KMS-11 (cell line): ENCODE results near the gene MIPOL1.

ENCODE experiments used
- H2AFZ ChIP-seq: fragments of 200-600 bp; sonication (generic); 2 replicates; pipeline ENCODE4 v1.6.1; 2016; ENCODE audit warnings: antibody characterized with exemption, mixed run types, low read depth
- H3K27ac ChIP-seq: fragments of 200-600 bp; sonication (generic); 2 replicates; pipeline ENCODE4 v1.6.1; 2016; ENCODE audit warnings: mild to moderate bottlenecking, mixed run types
- H3K27me3 ChIP-seq: fragments of 200-600 bp; sonication (generic); 2 replicates; pipeline ENCODE4 v1.6.1; 2017; ENCODE audit warnings: mild to moderate bottlenecking, low read depth, mixed run types, moderate library complexity; ENCODE audit not compliant: insufficient read depth
- H3K36me3 ChIP-seq: fragments of 200-600 bp; sonication (generic); 2 replicates; pipeline ENCODE4 v1.6.1; 2017; ENCODE audit warnings: mild to moderate bottlenecking, mixed run types; ENCODE audit not compliant: insufficient read depth
- H3K4me1 ChIP-seq: fragments of 200-600 bp; sonication (generic); 2 replicates; pipeline ENCODE4 v1.6.1; 2016; ENCODE audit warnings: mild to moderate bottlenecking, low read depth, mixed run types; ENCODE audit not compliant: poor library complexity, severe bottlenecking
- H3K4me2 ChIP-seq: fragments of 200-600 bp; sonication (generic); 2 replicates; pipeline ENCODE4 v1.7.0; 2016; ENCODE audit warnings: mild to moderate bottlenecking, mixed run types
- H3K4me3 ChIP-seq: fragments of 200-600 bp; sonication (generic); IDR thresholded peaks from 2 replicates; pipeline ENCODE4 v1.6.1; 2017; ENCODE audit warnings: low read depth, low read length, mixed read lengths; ENCODE audit not compliant: insufficient read depth
- H3K79me2 ChIP-seq: fragments of 200-600 bp; sonication (generic); 2 replicates; pipeline ENCODE4 v1.6.1; 2016; ENCODE audit warnings: low read depth, mixed run types; ENCODE audit not compliant: insufficient read depth
- H3K9ac ChIP-seq: fragments of 200-600 bp; sonication (generic); 2 replicates; pipeline ENCODE4 v1.6.1; 2016; ENCODE audit warnings: mild to moderate bottlenecking, mixed run types
- H4K20me1 ChIP-seq: fragments of 200-600 bp; sonication (generic); 2 replicates; pipeline ENCODE4 v1.6.1; 2016; ENCODE audit warnings: mild to moderate bottlenecking, mixed run types; ENCODE audit not compliant: insufficient read depth
- CTCF ChIP-seq: fragments of 200-600 bp; sonication (generic); conservative IDR thresholded peaks from 2 replicates; pipeline ENCODE4 v1.6.1; 2017; ENCODE audit warnings: low read depth, mild to moderate bottlenecking, antibody characterized with exemption, low read length, moderate library complexity, mixed read lengths

MIPOL1 gene

GRCh38 chr14:37252434-37252833, 54.7 kb downstream of the MIPOL1 start:
- H3K4me2 ChIP-seq = no peak overlapping the region
- H3K9ac ChIP-seq = no peak overlapping the region
- no peak for TF ChIP-seq CTCF

GRCh38 chr14:37253905-37254304, 56.2 kb downstream of the MIPOL1 start:
- H3K4me1 ChIP-seq = no peaks in the 10 kb centered on the region
- no peak for TF ChIP-seq CTCF
- no peak overlapping the region for H2AFZ ChIP-seq
- H3K36me3 ChIP-seq = no peaks in the 10 kb centered on the region
- H3K4me3 ChIP-seq = no peak overlapping the region
- no peak overlapping the region for H3K4me2 ChIP-seq
- no peak overlapping the region for H3K27ac ChIP-seq
- H4K20me1 ChIP-seq = no peaks in the 10 kb centered on the region
- no peak overlapping the region for H3K9ac ChIP-seq
- H3K27me3 ChIP-seq = no peaks in the 10 kb centered on the region
- no peaks in the 10 kb centered on the region for H3K79me2 ChIP-seq

More at GRCh38 chr14:37252434-37252833, 54.7 kb downstream of the MIPOL1 start:
- Histone ChIP-seq H3K79me2 (no peaks in the 10 kb centered on the region), H2AFZ (no peak overlapping the region), H3K27ac (no peak overlapping the region), H4K20me1 (no peaks in the 10 kb centered on the region), H3K4me1 (no peaks in the 10 kb centered on the region), H3K27me3 (no peaks in the 10 kb centered on the region), H3K36me3 (no peaks in the 10 kb centered on the region), H3K4me3 (no peak overlapping the region)

- Histone ChIP-seq H4K20me1 (no peaks in the 10 kb centered on the region), H3K4me2 (no peak overlapping the region), H3K79me2 (no peaks in the 10 kb centered on the region), H3K4me1 (no peaks in the 10 kb centered on the region), H2AFZ (no peak overlapping the region), H3K27me3 (no peaks in the 10 kb centered on the region), H3K9ac (no peak overlapping the region), H3K4me3 (no peak overlapping the region), H3K36me3 (no peaks in the 10 kb centered on the region), H3K27ac (no peak overlapping the region)
- TF ChIP-seq CTCF = no peak
Observed at GRCh38 chr14:37254411-37254947, 56.7 kb downstream of the MIPOL1 start.

GRCh38 chr14:37257501-37258070, 59.8 kb downstream of the MIPOL1 start:
- no peak overlapping the region for H3K4me2 ChIP-seq
- H3K27me3 ChIP-seq = no peaks in the 10 kb centered on the region
- H3K4me1 ChIP-seq = no peaks in the 10 kb centered on the region
- H4K20me1 ChIP-seq = no peaks in the 10 kb centered on the region
- no peaks in the 10 kb centered on the region for H3K36me3 ChIP-seq
- TF ChIP-seq CTCF = no peak
- no peak overlapping the region for H2AFZ ChIP-seq
- no peak overlapping the region for H3K4me3 ChIP-seq
- H3K79me2 ChIP-seq = no peaks in the 10 kb centered on the region
- H3K27ac ChIP-seq = no peak overlapping the region
- H3K9ac ChIP-seq = no peak overlapping the region
